HG03575 (cell line): ENCODE measurements around the gene RIPOR2.
"Not testable (repeated sequence)": the region's sequence is repeated elsewhere in the genome, so short reads cannot be mapped to it uniquely, and the experiment has no call there.

Experiments used
- ATAC-seq: cut with Tn5 transposase; IDR thresholded peaks from one replicate; pipeline ENCODE4 v1.9.1; 2021; ENCODE audit not compliant: unreplicated experiment, insufficient number of reproducible peaks, low FRiP score; ENCODE audit errors: extremely low read depth

The RIPOR2 gene

DNA sequence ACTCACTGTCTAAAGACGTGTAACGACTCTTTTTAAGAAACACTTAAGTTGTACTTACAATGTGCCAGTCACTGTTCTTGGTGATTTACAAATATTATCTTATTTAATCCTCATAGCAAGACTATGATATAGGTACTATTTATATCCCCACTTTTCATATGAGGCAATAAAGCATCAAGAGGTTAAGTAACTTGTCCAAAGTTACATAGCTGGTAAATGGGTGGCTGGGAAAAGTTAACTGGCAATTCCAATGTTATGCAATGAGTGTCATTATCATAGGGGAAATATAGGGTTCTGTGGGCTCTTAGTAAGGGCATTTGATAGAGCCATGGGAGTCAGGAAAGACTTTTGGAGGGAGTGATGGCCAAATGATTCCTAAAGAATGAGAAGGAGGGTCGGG, 21.4 kb upstream of the RIPOR2 start:
- ATAC-seq, result no peak

GRCh38 chr6:24953726-24954125, 18.0 kb upstream of the RIPOR2 start:
- ATAC-seq, result no peak

DNA sequence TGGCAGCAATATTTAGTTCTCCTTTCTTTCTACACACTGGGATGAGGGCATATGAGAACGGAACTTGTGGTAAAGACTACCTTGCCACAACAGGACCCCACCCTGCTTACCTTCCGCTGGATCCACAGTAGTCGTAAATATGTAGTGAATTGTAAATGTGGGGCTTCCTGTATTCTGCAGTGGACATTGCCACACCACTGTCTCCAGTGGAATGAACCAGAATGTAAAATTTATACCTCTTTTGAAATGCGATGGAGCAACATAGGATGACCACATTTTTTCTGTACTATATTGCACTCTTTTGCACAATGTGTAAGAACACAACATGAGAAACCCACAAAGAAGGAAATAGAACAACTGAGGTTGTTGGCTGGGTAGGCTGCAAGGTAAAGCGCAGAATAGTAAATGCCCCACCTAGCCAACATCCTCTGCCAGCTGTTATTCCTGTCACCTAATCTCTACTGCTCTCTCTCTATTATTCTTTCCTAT, 16.1 kb upstream of the RIPOR2 start:
- ATAC-seq, result no peak

DNA sequence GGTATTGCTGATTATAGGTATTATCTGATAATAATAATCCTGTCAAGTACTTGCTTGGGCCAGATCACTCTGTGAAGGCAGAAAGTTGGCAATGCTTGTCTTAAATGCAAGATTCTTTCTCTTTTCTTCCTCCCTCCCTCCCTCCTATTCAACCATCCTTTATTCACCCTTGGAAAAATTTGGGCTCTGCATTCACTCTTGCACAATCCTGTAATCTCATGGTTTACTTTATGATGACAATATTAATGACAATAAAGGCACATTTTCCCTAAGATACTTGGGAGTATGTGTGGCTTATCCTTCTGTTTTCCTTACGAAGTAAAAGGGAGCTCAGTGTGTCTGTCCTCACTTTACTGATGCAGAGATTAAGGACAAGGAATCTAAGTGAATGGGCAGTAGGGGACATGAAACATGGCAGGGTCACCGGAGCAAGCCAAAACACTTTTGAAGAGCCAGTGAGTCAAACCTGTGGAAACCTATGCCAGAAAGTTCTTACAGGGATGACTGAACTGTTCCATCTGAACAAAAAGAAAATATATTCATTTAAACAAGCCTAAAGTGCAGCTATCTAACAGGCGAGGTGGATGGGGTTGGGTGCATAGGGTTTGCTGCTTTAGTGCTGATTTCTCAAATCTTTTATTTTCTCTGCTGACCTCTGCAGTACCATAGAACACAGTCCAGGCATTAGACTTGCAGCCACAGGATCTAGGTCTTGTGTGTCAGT, 14.6 kb upstream of the RIPOR2 start:
- ATAC-seq, result no peak

- ATAC-seq, result peak; percentile 76
Measured at GRCh38 chr6:24949020-24949569, 13.3 kb upstream of the RIPOR2 start.

- ATAC-seq, result not testable (repeated sequence)
Measured at GRCh38 chr6:24948261-24948660, 12.5 kb upstream of the RIPOR2 start.

DNA sequence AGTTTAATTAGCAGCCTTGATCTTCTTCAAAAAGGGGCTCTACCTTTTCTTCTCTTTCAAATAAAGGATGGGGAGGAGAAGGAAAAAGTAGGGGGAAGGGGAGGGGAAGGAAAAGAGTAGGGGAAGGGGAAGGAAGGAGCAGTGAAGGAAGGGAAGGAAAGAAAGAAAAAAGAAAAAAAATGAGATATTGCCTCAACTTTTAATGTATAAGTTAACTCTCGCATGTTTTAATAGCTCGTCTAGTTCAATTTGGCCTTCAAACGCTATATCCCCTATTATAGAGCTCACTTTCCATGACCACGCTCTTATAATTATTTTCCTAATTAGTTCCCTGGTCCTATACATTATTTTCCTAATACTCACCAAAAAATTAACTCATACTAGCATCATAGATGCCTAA, 11.9 kb upstream of the RIPOR2 start:
- no peak for ATAC-seq

- no peak for ATAC-seq
Measured at GRCh38 chr6:24945054-24945453, 9.3 kb upstream of the RIPOR2 start.

- no peak for ATAC-seq
Measured at GRCh38 chr6:24943774-24944173, 8.0 kb upstream of the RIPOR2 start.

- no peak for ATAC-seq
Measured at GRCh38 chr6:24940311-24940917, 4.7 kb upstream of the RIPOR2 start.

DNA sequence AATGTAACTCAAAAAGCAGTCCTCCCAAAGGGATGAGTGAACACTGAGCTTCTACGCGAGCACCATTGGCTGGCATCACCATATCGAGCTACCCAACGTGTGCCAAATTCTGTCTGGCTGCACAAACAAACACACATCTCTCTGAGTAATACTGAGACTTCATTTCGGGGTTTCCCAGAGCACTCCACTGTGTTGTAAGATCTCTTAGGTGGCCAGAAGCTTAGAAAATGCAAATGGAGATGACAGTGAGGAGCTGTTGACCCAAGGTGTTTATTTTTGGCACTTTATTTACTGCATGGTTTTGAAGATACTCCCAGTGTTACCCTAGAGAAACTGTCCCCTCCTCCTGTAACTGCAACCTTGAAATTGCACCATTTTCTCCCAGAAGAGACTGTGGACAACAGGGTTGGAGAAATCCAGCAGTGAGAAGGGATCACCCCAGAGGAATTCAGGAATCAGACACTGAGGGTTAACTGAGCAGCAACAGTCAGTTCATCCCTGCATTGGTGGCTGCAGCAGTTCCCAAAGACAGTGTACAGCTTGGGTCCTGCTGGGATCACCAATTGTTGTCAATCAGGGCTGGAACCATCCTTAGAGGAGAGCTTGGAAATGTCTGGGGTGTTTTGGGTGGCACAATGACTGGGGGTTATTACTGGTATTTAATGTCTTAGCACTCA, 1.0 kb upstream of the RIPOR2 start:
- ATAC-seq, result peak; percentile 41

DNA sequence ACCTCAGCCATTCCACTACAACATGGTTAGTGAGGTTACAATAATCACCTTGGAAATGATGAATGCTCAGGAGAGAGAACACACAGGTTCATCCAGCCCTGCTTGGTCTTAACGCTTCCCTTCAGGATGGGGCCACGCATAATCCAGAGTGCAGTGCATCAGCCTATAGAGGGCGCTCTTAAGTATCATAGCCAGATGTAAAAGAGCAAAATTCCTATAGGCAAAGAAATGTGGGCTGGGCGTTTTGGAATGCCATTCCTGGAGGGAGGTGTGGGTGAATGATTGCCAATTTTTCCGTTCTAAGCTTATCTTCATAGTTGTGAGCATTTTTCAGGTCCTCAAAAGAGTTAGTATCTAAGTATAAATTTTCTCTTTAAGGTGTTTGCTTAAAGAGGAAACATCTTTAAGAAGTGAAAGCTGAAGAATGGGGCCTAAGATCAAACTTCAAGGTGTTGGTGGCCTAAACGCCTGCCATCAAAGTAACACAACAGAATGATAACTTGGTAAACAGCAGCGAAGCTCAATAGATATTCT, 1.8 kb downstream of the RIPOR2 start:
- no peak for ATAC-seq

DNA sequence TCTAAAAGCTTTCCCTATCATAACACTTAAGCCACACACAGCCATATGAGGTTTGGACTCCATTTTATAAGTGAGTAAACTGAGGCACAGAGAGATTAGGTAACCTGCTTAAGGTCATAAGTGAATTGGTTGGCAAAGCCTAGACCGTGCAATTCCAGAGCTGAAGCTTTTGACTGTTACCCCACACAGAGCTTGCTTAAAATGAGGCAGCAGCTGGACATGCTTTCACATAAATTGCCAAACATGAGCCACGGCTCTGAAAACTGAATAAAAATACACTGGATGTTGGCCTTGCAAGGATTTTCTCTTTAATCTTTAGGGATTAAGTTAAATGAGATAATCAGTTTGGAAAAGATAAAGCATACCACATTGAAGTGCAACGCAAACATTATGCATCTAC, 2.5 kb downstream of the RIPOR2 start:
- no peak for ATAC-seq

DNA sequence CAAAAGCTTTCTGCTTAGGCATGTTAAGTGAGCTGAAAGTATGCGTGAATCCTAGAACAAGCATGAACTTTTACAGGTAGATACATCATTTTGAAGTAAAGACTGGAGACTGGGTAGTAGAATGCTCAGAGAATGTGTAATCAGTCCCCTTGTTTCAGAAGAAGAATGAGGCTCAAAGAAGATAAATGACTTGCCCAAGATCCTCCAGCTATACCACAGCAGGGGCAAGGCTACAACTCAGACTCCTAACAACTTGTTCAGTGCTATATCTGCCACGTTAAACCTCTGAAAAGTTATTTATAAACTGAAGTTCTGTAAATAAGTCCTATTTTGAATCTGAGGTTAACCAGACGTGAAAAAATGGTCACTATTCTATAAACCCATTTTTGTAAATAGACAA, 2.9 kb downstream of the RIPOR2 start:
- ATAC-seq, result no peak

DNA sequence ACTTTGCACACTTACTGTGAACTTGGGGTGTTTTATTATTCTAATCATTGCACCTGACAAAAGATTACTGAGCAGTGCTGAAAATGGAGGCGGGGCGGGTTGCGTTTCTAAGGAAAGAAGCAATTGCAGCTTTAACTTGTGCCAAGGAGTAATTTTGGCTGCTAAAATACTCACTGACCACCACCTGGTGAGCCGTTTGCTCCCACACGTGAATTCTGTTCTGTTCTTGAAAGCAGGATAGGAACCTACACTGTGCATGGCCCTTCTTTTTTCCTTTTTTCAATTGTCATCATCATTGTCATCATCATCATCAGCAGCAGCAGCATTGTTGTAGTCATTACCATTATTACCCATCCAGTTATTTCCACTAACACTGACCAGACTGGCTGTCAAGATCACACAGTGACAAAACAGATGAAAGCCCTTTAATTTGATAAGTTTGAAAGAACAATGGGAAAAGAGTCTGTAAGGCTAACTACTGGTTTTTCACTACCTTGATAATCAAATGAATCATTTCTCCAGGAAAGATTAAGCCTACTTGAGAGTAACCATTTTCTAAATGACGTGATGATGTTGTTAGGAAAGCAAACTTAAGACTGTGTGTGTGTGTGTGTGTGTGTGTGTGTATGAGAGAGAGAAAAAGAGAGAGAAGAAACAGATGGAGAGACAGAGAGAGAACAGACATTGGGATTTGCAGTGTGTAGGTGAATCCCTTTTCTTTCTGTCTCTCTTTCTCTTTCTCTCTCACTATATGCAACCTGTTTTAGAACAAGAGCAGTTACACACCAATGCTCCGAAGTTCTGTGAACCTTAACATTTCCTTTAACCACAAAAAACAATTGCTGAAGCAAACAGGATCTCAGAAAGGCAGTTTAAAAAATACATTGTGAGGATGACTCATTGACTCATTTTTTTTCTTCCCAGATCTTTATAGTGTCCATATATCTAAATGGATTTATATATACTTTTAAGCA, 3.8 kb downstream of the RIPOR2 start:
- peak; percentile 22 for ATAC-seq

DNA sequence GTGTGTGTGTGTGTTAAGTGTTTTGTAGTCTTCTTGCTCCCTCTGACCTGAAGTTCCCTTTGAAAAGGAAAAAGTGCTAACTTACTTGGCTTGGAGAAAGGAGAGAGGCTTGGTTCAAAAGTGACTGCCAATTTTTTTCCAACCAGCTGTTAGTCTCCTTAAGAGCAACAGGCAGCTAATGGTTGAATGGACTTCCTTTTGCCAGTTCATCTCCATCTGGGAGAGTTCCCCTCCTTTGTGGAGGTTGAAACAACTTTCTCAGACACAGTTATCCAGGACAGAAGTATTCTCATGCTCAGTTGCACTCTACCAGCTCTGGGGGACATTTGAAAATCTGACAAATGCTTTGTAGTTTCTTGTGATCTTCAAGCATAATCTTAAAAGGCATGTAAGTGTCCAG, 4.5 kb downstream of the RIPOR2 start:
- ATAC-seq, result no peak

GRCh38 chr6:24930431-24930871, 5.3 kb downstream of the RIPOR2 start:
- no peak for ATAC-seq

- peak; percentile 37 for ATAC-seq
Measured at GRCh38 chr6:24929242-24929641, 6.5 kb downstream of the RIPOR2 start.
